Tracheal epithelial cell (primary cell): ENCODE measurements around the gene ATG12. TPM values are rescaled to one million over a fixed set of nuclear protein-coding genes. Genes with fewer than 3 reads are reported as not detected.

ENCODE experiments used
- total RNA-seq: library from RNA; depleted of rRNA; stranded (reverse); fragments of >200 nt; gene quantifications from 2 replicates; pipeline ENCODE4 v1.2.1, GENCODE V29; 2014

ATG12 gene
- total RNA-seq, result 43.6 and 55.0 TPM in 2 replicates

DNA sequence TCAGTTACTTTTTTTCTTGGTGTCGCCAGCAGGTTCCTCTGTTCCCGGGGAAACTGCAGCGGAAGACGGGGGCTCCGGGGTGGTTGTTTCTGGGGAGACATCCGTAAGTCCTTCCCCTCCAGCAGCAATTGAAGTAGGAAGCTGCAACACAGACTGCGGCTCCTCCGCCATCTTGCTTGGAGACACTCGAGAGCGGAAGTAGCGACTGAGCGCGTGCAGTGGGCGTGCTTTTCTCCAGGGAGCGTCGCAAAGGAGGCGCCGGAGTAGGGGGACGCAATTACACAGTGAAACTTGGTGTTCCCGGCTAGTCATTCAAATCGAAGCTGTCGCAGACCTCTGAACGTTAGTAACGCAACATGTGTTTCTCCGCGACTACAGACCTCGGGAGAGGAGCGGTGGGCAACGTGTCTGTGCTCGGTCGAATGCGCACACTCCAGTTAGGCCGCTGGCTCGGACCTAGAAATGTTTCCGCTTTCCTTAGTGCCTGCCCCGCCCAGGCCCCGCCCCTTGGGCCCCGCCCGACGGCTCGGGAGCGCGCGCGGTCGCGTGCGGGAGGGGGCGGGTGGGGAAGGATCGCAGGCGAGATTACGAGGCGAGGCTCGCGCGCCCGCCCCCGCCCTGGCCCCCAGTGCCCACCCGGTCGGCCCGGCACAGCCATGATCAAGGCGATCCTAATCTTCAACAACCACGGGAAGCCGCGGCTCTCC is at the start of gene ATG12, which contains the start of gene AP3S1:
TSS of gene ATG12 (minus strand) at position 184 of the 707 bp plus-strand sequence. CDS start at position 171, 13 bp downstream.
TSS of gene AP3S1 (plus strand) at position 554 of the 707 bp plus-strand sequence. CDS start at position 657, 103 bp downstream.

DNA sequence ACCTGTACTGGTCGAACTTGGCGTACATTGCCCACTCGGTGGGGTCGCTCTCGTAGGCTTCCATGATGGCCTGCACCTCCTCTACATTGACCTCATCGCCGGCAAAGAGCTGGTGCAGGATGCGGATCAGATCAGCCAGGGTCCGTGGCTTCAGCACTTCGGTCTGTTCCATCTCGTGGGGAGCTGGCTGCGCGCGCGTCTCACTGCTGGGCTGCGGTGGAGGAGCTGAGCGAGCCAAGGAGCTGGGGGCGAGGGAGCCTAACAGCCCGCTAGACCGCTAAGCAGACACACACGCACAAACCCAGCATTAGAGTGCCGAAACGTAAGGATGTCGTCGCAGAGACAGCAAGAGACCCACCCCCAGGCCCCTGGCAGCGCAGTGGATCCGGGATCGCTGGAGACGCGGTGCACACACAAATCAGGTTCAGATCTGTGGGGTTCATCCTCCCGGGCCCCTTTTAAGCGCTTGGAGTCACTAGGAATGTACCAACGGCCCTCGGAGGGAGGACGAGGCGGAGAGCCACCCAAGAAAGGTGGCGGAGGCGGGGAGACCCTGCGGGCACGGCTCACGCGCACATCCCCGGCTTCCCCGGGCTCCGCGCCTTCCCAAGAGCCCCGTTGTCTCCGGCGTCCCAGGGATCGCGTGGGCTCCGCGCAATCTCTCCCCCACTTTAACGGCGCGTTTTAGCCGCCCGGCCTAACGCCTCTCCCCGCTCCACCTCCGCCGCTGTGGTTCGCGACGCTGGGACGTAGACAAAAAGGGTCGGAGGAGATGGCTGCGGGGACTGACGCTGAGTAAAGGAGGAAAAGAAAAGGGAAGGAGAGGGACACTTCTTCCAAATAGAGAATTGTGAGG is 24.9 kb downstream of the ATG12 start, which contains the start of gene CDO1:
TSS of gene CDO1 (minus strand) at position 434 of the 856 bp plus-strand sequence. CDS start at position 172, 262 bp downstream.

Other genes starting within 250 kb of the ATG12 start
- gene TICAM2, start 239.1 kb downstream of the ATG12 start, total RNA-seq, result 0.43 and 0.72 TPM in 2 replicates
- gene TMED7, start 215.5 kb downstream of the ATG12 start, total RNA-seq, result 84.8 and 88.9 TPM in 2 replicates
- gene CDO1, start 24.9 kb downstream of the ATG12 start, total RNA-seq, result 0.24 TPM in 1 of 2 replicates, not detected in the other
- 83.9 and 103 TPM in 2 replicates for gene AP3S1, start 370 bp upstream of the ATG12 start, total RNA-seq
- gene LVRN, start 120.9 kb upstream of the ATG12 start, total RNA-seq, result 0.24 TPM in 1 of 2 replicates, not detected in the other
- not detected in 2 replicates for gene ARL14EPL, start 190.9 kb upstream of the ATG12 start, total RNA-seq
- 41.2 and 43.1 TPM in 2 replicates for gene COMMD10, start 243.5 kb upstream of the ATG12 start, total RNA-seq